ENCODE results near the gene NRAP.

Gene NRAP

GRCh38 chr10:113605268-113605978, 58.4 kb downstream of the NRAP start:
- DNase-seq (ENCODE audit: low spot score) = no peak

GRCh38 chr10:113604572-113604971, 59.3 kb downstream of the NRAP start:
- DNase-seq (ENCODE audit: low spot score) = no peak

- DNase-seq (ENCODE audit: low spot score) = no peak
Observed at GRCh38 chr10:113603057-113603777, 60.6 kb downstream of the NRAP start.

GRCh38 chr10:113600569-113600968, 63.3 kb downstream of the NRAP start:
- DNase-seq (ENCODE audit: low spot score) = no peak

- DNase-seq (ENCODE audit: low spot score) = no peak
Observed at GRCh38 chr10:113594652-113595051, 69.2 kb downstream of the NRAP start.

GRCh38 chr10:113592380-113592779, 71.5 kb downstream of the NRAP start:
- no peak for DNase-seq (ENCODE audit: low spot score)

- no peak for DNase-seq (ENCODE audit: low spot score)
Observed at GRCh38 chr10:113590581-113590980, 73.3 kb downstream of the NRAP start.

- DNase-seq (ENCODE audit: low spot score) = no peak
Observed at GRCh38 chr10:113589201-113589770, 74.6 kb downstream of the NRAP start.

GRCh38 chr10:113585949-113586348, 77.9 kb downstream of the NRAP start:
- DNase-seq (ENCODE audit: low spot score) = no peak

- no peak for DNase-seq (ENCODE audit: low spot score)
Observed at GRCh38 chr10:113583571-113583970, 80.3 kb downstream of the NRAP start.

GRCh38 chr10:113581092-113581491, 82.7 kb downstream of the NRAP start:
- no peak for DNase-seq (ENCODE audit: low spot score)

GRCh38 chr10:113578773-113579172, 85.1 kb downstream of the NRAP start:
- no peak for DNase-seq (ENCODE audit: low spot score)

- no peak for DNase-seq (ENCODE audit: low spot score)
Observed at GRCh38 chr10:113576852-113577251, 87.0 kb downstream of the NRAP start.

- no peak for DNase-seq (ENCODE audit: low spot score)
Observed at GRCh38 chr10:113573368-113573767, 90.5 kb downstream of the NRAP start.

GRCh38 chr10:113572520-113573290, 91.1 kb downstream of the NRAP start:
- no peak for DNase-seq (ENCODE audit: low spot score)

GRCh38 chr10:113569576-113569975, 94.3 kb downstream of the NRAP start:
- DNase-seq (ENCODE audit: low spot score) = no peak

GRCh38 chr10:113566888-113567287, 97.0 kb downstream of the NRAP start:
- DNase-seq (ENCODE audit: low spot score) = no peak

GRCh38 chr10:113565364-113565763, 98.5 kb downstream of the NRAP start:
- DNase-seq (ENCODE audit: low spot score) = no peak

- DNase-seq (ENCODE audit: low spot score) = peak; percentile 48
Observed at GRCh38 chr10:113563306-113564088, 100.3 kb downstream of the NRAP start.

- DNase-seq (ENCODE audit: low spot score) = no peak
Observed at GRCh38 chr10:113562704-113563103, 101.1 kb downstream of the NRAP start.

GRCh38 chr10:113562069-113562468, 101.8 kb downstream of the NRAP start:
- DNase-seq (ENCODE audit: low spot score) = no peak

- no peak for DNase-seq (ENCODE audit: low spot score)
Observed at GRCh38 chr10:113561214-113561613, 102.6 kb downstream of the NRAP start.

Measured in globus pallidus (tissue), 1 donor.